Measurements from ENCODE around the gene ALKBH1.

GRCh38 chr14:77681196-77682157 lies 26.3 kb downstream of the ALKBH1 start:
- TF ChIP-seq CTCF (IDR thresholded peaks at IDR 0.05; ENCODE audit: low read depth, low read length, poor library complexity, severe bottlenecking) (no peak), EZH2phosphoT487 (IDR thresholded peaks at IDR 0.05; ENCODE audit: borderline replicate concordance, low read length) (no peak)
